G401.6 (cell line): ENCODE results near the gene LIN7A.

ENCODE experiments used
- FAIRE-seq: peaks from 2 replicates; lab custom pipeline; 2012; peaks lifted over from hg19 to GRCh38; lab: Jason Lieb, UNC

LIN7A gene

DNA sequence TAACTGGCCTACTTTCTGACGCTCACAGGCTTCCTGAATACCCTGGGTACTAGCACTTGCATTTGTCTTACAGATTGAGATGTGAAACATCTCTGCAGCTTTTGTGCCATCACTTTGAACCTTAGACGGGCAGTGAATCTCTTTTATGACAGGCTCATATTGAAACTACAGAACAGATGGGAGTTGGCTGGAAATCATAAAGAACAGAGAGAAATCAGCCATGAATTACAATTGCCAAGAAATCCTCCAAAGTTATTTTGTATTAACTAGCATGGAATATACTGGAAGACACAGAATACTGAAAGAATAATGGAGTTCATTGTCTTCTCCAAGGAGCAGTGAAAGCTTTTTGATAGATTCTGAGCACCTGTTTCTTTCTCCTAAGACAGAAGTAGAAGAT, 188.3 kb downstream of the LIN7A start:
- no peak for FAIRE-seq

DNA sequence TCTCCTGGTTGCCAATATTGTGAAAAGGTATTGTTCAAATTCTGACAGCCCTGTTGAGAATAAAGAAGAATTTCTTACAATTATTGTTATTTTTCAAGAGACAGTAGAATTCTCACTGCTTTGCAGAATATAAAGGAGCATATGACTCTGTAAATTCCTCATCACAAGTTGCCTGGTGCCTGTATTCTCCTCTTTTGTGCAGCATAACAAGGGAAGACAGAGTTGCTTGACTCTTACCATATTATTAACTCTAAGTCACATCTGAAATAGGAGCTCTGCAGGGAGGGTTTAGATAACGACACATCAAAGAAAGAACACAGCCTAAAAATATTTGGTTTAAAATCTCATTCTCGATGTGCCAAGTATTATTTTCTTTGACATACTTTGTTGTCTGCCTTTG, 189.9 kb downstream of the LIN7A start:
- FAIRE-seq = no peak

DNA sequence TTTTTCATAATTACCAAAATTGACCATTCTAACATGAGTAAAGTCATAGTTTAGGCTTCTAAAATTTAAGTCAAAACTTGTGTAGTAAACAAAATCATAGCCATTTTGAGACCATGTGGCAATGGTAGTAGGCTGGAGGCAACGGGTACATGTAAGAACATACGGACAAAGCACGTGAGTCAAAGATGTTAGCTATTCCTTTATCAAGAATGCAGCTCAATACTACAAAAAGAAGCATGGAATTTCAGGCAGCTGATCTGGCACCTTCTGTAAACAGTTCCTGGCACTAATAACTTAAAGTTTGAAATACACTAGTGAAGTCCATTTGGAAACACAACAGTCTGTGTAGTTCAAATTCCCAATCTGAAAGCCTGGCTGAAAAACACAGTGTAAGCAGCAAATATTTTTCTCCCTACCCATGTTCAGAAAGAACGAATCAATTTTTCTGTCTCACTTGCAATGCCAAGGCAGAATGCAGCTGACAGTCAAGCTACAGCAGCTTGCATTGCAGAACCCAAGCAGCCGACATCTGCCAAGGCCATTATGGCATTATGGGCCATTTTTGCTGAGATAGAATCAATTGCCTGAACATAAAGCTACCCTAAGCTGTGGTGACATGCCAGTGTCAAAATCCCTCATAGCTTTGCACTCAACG, 191.8 kb downstream of the LIN7A start:
- FAIRE-seq = no peak
